ENCODE measurements around the gene NUCB1.
"Not testable (repeated sequence)": the region's sequence is repeated elsewhere in the genome, so short reads cannot be mapped to it uniquely, and the experiment has no call there.

The NUCB1 gene

GRCh38 chr19:48899781-48900476, at the start of gene NUCB1:
Gene NUCB1 (plus strand): TSS chr19:48900312. CDS start chr19:48900797, 485 bp downstream.
- peak; percentile 95 for DNase-seq (ENCODE audit: low spot score)

GRCh38 chr19:48852292-48852691, 47.8 kb upstream of the NUCB1 start:
- DNase-seq (ENCODE audit: low spot score): no peak

GRCh38 chr19:48853483-48853882, 46.6 kb upstream of the NUCB1 start:
- no peak for DNase-seq (ENCODE audit: low spot score)

- DNase-seq (ENCODE audit: low spot score): no peak
These were observed 46.0 kb upstream of the NUCB1 start for GRCh38 chr19:48854103-48854502.

GRCh38 chr19:48856921-48857320, 43.2 kb upstream of the NUCB1 start:
- DNase-seq (ENCODE audit: low spot score): no peak

GRCh38 chr19:48858984-48859710, 41.0 kb upstream of the NUCB1 start:
- no peak for DNase-seq (ENCODE audit: low spot score)

GRCh38 chr19:48859711-48860572, 40.2 kb upstream of the NUCB1 start:
- peak; percentile 91 for DNase-seq (ENCODE audit: low spot score)

GRCh38 chr19:48861313-48861712, 38.8 kb upstream of the NUCB1 start:
- DNase-seq (ENCODE audit: low spot score): no peak

GRCh38 chr19:48862827-48863226, 37.3 kb upstream of the NUCB1 start:
- no peak for DNase-seq (ENCODE audit: low spot score)

- DNase-seq (ENCODE audit: low spot score): no peak
These were observed 33.4 kb upstream of the NUCB1 start for GRCh38 chr19:48866692-48867091.

GRCh38 chr19:48867123-48867745, 32.9 kb upstream of the NUCB1 start:
- no peak for DNase-seq (ENCODE audit: low spot score)

GRCh38 chr19:48867746-48868113, 32.4 kb upstream of the NUCB1 start:
- DNase-seq (ENCODE audit: low spot score): no peak

GRCh38 chr19:48868114-48868886, 31.8 kb upstream of the NUCB1 start, which contains the start of gene PLEKHA4:
Gene PLEKHA4 (minus strand): TSS chr19:48868617. CDS start chr19:48867620, 997 bp downstream.
- DNase-seq (ENCODE audit: low spot score): no peak

- DNase-seq (ENCODE audit: low spot score): no peak
These were observed 30.1 kb upstream of the NUCB1 start for GRCh38 chr19:48870048-48870447.

GRCh38 chr19:48871471-48872181, 28.5 kb upstream of the NUCB1 start:
- DNase-seq (ENCODE audit: low spot score): not testable (repeated sequence)

GRCh38 chr19:48872182-48872883, 27.8 kb upstream of the NUCB1 start, which contains the start of gene PPP1R15A:
Gene PPP1R15A (plus strand): TSS chr19:48872421. CDS start chr19:48873234, 813 bp downstream.
- DNase-seq (ENCODE audit: low spot score): peak; percentile 95

GRCh38 chr19:48872884-48873475, 27.1 kb upstream of the NUCB1 start:
- peak; percentile 93 for DNase-seq (ENCODE audit: low spot score)

GRCh38 chr19:48873476-48874302, 26.4 kb upstream of the NUCB1 start:
- no peak for DNase-seq (ENCODE audit: low spot score)
